GM23338 (cell line): ENCODE results near the gene UNC45B. TPM values are rescaled to one million over a fixed set of nuclear protein-coding genes. Genes with fewer than 3 reads are reported as not detected.

Source experiments
- ATAC-seq: fragments of 200-7000 bp; cut with Tn5 transposase; 3 replicates; pipeline ENCODE4 v1.9.1; 2020
- DNase-seq: peaks from one replicate; pipeline ENCODE4 v3.0.0-alpha.2; 2015; ENCODE audit warnings: low spot score
- H2AFZ ChIP-seq: fragments of 200-600 bp; sonication (generic); 2 replicates; pipeline ENCODE4 v1.8.0; 2016; ENCODE audit warnings: antibody characterized with exemption, mild to moderate bottlenecking, moderate library complexity
- H3F3A ChIP-seq: fragments of 200-600 bp; sonication (generic); replicated peaks from 2 replicates; pipeline ENCODE4 v1.8.0; 2017; ENCODE audit warnings: antibody characterized with exemption, mixed run types, low read depth
- H3K27ac ChIP-seq: fragments of 200-600 bp; sonication (generic); 2 replicates; pipeline ENCODE4 v1.6.1; 2016; ENCODE audit warnings: low read depth
- H3K27me3 ChIP-seq: fragments of 200-600 bp; sonication (generic); 2 replicates; pipeline ENCODE4 v1.8.0; 2016; ENCODE audit warnings: mild to moderate bottlenecking, mixed run types, moderate library complexity; ENCODE audit not compliant: insufficient read depth
- H3K36me3 ChIP-seq: fragments of 200-600 bp; sonication (generic); 2 replicates; pipeline ENCODE4 v1.8.0; 2016; ENCODE audit warnings: mild to moderate bottlenecking; ENCODE audit not compliant: insufficient read depth
- H3K4me1 ChIP-seq: fragments of 200-600 bp; sonication (generic); 2 replicates; pipeline ENCODE4 v1.8.0; 2016; ENCODE audit warnings: mild to moderate bottlenecking, moderate library complexity; ENCODE audit not compliant: insufficient read depth
- H3K4me2 ChIP-seq: fragments of 200-600 bp; sonication (generic); 2 replicates; pipeline ENCODE4 v1.7.1; 2017; ENCODE audit warnings: mixed run types
- H3K4me3 ChIP-seq: fragments of 200-600 bp; sonication (generic); 2 replicates; pipeline ENCODE4 v1.6.1; 2016; ENCODE audit warnings: mixed run types
- H3K79me2 ChIP-seq: fragments of 200-600 bp; sonication (generic); replicated peaks from 2 replicates; pipeline ENCODE4 v1.8.0; 2017; ENCODE audit warnings: mild to moderate bottlenecking; ENCODE audit not compliant: insufficient read depth
- H3K9me2 ChIP-seq: fragments of 200-600 bp; sonication (generic); 2 replicates; pipeline ENCODE4 v1.8.0; 2017; ENCODE audit not compliant: insufficient read depth
- H4K20me1 ChIP-seq: fragments of 200-600 bp; sonication (generic); replicated peaks from 2 replicates; pipeline ENCODE4 v1.8.0; 2017; ENCODE audit warnings: mild to moderate bottlenecking; ENCODE audit not compliant: insufficient read depth
- H3K27ac Mint-ChIP-seq: 2 replicates; pipeline ENCODE4 v1.8.0; 2020; ENCODE audit warnings: inconsistent platforms, mild to moderate bottlenecking, moderate library complexity, mixed read lengths
- H3K27me3 Mint-ChIP-seq: 3 replicates; pipeline ENCODE4 v1.8.0; 2022; ENCODE audit warnings: low read depth, mild to moderate bottlenecking, moderate library complexity, mixed read lengths, inconsistent platforms; ENCODE audit not compliant: insufficient read depth, poor library complexity
- H3K36me3 Mint-ChIP-seq: 3 replicates; pipeline ENCODE4 v1.8.0; 2021; ENCODE audit warnings: low read depth, mild to moderate bottlenecking, inconsistent platforms, moderate library complexity, mixed read lengths
- H3K4me1 Mint-ChIP-seq: 3 replicates; pipeline ENCODE4 v1.8.0; 2020; ENCODE audit warnings: mild to moderate bottlenecking, inconsistent platforms, mixed read lengths
- H3K4me3 Mint-ChIP-seq: 3 replicates; pipeline ENCODE4 v1.8.0; 2021; ENCODE audit warnings: moderate library complexity, mild to moderate bottlenecking, inconsistent platforms, mixed read lengths
- H3K9me3 Mint-ChIP-seq: 3 replicates; pipeline ENCODE4 v1.8.0; 2020; ENCODE audit warnings: moderate library complexity, mild to moderate bottlenecking, inconsistent platforms, mixed read lengths
- CREB1 ChIP-seq: fragments of 250-450 bp; sonication (Bioruptor Pico); IDR thresholded peaks from 2 replicates; pipeline ENCODE4 v1.5.0; 2020; ENCODE audit warnings: low read depth, mild to moderate bottlenecking, moderate library complexity
- EZH2 ChIP-seq: fragments of 200-600 bp; sonication (generic); IDR thresholded peaks from one replicate; pipeline ENCODE4 v1.8.0; 2017; ENCODE audit warnings: antibody characterized with exemption, mild to moderate bottlenecking, low read depth; ENCODE audit not compliant: unreplicated experiment
- EZH2phosphoT487 ChIP-seq: fragments of 200-600 bp; sonication (generic); IDR thresholded peaks from one replicate; pipeline ENCODE4 v1.8.1; 2018; ENCODE audit warnings: antibody characterized with exemption; ENCODE audit not compliant: unreplicated experiment
- JUNB ChIP-seq: IDR thresholded peaks from one replicate; pipeline ENCODE4 v1.6.1; 2016; ENCODE audit warnings: antibody characterized with exemption; ENCODE audit not compliant: unreplicated experiment
- NANOG ChIP-seq: IDR thresholded peaks from 2 replicates; pipeline ENCODE4 v1.6.1; 2016; ENCODE audit warnings: antibody characterized with exemption, borderline replicate concordance
- POLR2AphosphoS5 ChIP-seq: IDR thresholded peaks from 2 replicates; pipeline ENCODE4 v1.6.1; 2016; ENCODE audit warnings: antibody characterized with exemption, low read depth
- STAT1 ChIP-seq: IDR thresholded peaks from one replicate; pipeline ENCODE4 v1.6.1; 2016; ENCODE audit warnings: antibody characterized with exemption; ENCODE audit not compliant: unreplicated experiment
- ZNF114 ChIP-seq: fragments of 250-450 bp; sonication (Bioruptor Pico); IDR thresholded peaks from 2 replicates; pipeline ENCODE4 v1.5.0; 2020; ENCODE audit warnings: mild to moderate bottlenecking, moderate library complexity
- ZNF331 ChIP-seq: fragments of 250-450 bp; sonication (Bioruptor Pico); IDR thresholded peaks from 2 replicates; pipeline ENCODE4 v1.5.0; 2020; ENCODE audit warnings: low read depth, mild to moderate bottlenecking, moderate library complexity
- polyA plus RNA-seq: library from polyadenylated mRNA; unstranded; fragments of >200 nt; fragmentation: Nextera tagmentation; extraction: Ambion mirVana; gene quantifications from 2 replicates; pipeline ENCODE4 v1.2.1, GENCODE V29; 2016
- total RNA-seq: library from RNA; depleted of rRNA; stranded (reverse); fragments of >200 nt; shearing (Covaris generic); gene quantifications from 2 replicates; pipeline ENCODE4 v1.2.3, GENCODE V29; 2014
- TF ChIP-seq, protein P1 (sequence below): IDR thresholded peaks from 2 replicates; pipeline ENCODE4 v1.6.1; 2016; ENCODE audit warnings: antibody characterized with exemption
- TF ChIP-seq, protein P2 (sequence below): fragments of 250-450 bp; sonication (Bioruptor Pico); IDR thresholded peaks from 2 replicates; pipeline ENCODE4 v1.5.0; 2020; ENCODE audit warnings: mild to moderate bottlenecking, moderate library complexity
- TF ChIP-seq, protein P3 (sequence below): IDR thresholded peaks from one replicate; pipeline ENCODE4 v1.6.1; 2018; ENCODE audit warnings: antibody characterized with exemption; ENCODE audit not compliant: unreplicated experiment
- TF ChIP-seq, protein P4 (sequence below), 2 experiments: fragments of 200-600 bp in 1 of 2; sonication (generic) in 1 of 2; conservative IDR thresholded peaks; 2 replicates each; pipeline versions ENCODE4 v1.5.1 to v1.6.1; 2016 to 2017; ENCODE audit warnings: antibody characterized with exemption in 2 of 2, low read depth in 2 of 2, mild to moderate bottlenecking in 2 of 2, moderate library complexity in 1 of 2

The UNC45B gene
- total and polyA plus RNA-seq, 2 experiments from 2014 or later = 0.03 TPM; not detected in 1

DNA sequence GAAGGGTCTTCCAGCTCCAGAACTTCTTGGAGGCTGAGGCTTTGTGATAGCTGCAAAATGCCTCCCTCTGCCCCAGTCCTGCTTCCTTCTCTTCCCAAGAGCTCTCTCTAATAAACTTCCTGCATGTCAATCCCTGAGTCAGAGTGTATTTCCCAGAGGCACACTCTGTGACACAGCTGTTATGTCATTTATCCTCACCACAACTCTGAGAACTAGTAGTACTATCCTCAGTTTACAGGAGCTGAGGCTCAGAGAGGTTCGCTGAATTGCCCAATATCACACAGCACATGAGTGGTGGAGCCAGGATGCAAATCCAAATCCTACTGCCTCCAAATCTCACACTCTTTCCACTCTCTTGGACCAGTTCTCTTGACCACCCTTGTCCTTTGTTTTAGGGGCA is 20.0 kb downstream of the UNC45B start:
- no peaks in the 10 kb centered on the region for H3K79me2 ChIP-seq
- DNase-seq = no peak
- H3K9me2 ChIP-seq = no peaks in the 10 kb centered on the region
- no peak for TF ChIP-seq JUNB
- no peak for TF ChIP-seq EZH2phosphoT487
- no peak for TF ChIP-seq ZNF331 (CRISPR knock-in tag)
- TF ChIP-seq, protein P1, sequence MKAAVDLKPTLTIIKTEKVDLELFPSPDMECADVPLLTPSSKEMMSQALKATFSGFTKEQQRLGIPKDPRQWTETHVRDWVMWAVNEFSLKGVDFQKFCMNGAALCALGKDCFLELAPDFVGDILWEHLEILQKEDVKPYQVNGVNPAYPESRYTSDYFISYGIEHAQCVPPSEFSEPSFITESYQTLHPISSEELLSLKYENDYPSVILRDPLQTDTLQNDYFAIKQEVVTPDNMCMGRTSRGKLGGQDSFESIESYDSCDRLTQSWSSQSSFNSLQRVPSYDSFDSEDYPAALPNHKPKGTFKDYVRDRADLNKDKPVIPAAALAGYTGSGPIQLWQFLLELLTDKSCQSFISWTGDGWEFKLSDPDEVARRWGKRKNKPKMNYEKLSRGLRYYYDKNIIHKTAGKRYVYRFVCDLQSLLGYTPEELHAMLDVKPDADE = no peak
- TF ChIP-seq, protein P2, sequence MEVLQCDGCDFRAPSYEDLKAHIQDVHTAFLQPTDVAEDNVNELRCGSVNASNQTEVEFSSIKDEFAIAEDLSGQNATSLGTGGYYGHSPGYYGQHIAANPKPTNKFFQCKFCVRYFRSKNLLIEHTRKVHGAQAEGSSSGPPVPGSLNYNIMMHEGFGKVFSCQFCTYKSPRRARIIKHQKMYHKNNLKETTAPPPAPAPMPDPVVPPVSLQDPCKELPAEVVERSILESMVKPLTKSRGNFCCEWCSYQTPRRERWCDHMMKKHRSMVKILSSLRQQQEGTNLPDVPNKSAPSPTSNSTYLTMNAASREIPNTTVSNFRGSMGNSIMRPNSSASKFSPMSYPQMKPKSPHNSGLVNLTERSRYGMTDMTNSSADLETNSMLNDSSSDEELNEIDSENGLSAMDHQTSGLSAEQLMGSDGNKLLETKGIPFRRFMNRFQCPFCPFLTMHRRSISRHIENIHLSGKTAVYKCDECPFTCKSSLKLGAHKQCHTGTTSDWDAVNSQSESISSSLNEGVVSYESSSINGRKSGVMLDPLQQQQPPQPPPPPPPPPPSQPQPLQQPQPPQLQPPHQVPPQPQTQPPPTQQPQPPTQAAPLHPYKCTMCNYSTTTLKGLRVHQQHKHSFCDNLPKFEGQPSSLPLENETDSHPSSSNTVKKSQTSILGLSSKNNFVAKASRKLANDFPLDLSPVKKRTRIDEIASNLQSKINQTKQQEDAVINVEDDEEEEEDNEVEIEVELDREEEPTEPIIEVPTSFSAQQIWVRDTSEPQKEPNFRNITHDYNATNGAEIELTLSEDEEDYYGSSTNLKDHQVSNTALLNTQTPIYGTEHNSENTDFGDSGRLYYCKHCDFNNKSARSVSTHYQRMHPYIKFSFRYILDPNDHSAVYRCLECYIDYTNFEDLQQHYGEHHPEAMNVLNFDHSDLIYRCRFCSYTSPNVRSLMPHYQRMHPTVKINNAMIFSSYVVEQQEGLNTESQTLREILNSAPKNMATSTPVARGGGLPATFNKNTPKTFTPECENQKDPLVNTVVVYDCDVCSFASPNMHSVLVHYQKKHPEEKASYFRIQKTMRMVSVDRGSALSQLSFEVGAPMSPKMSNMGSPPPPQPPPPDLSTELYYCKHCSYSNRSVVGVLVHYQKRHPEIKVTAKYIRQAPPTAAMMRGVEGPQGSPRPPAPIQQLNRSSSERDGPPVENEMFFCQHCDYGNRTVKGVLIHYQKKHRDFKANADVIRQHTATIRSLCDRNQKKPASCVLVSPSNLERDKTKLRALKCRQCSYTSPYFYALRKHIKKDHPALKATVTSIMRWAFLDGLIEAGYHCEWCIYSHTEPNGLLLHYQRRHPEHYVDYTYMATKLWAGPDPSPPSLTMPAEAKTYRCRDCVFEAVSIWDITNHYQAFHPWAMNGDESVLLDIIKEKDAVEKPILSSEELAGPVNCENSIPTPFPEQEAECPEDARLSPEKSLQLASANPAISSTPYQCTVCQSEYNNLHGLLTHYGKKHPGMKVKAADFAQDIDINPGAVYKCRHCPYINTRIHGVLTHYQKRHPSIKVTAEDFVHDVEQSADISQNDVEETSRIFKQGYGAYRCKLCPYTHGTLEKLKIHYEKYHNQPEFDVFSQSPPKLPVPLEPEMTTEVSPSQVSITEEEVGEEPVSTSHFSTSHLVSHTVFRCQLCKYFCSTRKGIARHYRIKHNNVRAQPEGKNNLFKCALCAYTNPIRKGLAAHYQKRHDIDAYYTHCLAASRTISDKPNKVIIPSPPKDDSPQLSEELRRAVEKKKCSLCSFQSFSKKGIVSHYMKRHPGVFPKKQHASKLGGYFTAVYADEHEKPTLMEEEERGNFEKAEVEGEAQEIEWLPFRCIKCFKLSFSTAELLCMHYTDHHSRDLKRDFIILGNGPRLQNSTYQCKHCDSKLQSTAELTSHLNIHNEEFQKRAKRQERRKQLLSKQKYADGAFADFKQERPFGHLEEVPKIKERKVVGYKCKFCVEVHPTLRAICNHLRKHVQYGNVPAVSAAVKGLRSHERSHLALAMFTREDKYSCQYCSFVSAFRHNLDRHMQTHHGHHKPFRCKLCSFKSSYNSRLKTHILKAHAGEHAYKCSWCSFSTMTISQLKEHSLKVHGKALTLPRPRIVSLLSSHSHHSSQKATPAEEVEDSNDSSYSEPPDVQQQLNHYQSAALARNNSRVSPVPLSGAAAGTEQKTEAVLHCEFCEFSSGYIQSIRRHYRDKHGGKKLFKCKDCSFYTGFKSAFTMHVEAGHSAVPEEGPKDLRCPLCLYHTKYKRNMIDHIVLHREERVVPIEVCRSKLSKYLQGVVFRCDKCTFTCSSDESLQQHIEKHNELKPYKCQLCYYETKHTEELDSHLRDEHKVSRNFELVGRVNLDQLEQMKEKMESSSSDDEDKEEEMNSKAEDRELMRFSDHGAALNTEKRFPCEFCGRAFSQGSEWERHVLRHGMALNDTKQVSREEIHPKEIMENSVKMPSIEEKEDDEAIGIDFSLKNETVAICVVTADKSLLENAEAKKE (CRISPR knock-in tag) = no peak
- TF ChIP-seq POLR2AphosphoS5 = no peak
- no peak for TF ChIP-seq STAT1
- TF ChIP-seq, protein P3, sequence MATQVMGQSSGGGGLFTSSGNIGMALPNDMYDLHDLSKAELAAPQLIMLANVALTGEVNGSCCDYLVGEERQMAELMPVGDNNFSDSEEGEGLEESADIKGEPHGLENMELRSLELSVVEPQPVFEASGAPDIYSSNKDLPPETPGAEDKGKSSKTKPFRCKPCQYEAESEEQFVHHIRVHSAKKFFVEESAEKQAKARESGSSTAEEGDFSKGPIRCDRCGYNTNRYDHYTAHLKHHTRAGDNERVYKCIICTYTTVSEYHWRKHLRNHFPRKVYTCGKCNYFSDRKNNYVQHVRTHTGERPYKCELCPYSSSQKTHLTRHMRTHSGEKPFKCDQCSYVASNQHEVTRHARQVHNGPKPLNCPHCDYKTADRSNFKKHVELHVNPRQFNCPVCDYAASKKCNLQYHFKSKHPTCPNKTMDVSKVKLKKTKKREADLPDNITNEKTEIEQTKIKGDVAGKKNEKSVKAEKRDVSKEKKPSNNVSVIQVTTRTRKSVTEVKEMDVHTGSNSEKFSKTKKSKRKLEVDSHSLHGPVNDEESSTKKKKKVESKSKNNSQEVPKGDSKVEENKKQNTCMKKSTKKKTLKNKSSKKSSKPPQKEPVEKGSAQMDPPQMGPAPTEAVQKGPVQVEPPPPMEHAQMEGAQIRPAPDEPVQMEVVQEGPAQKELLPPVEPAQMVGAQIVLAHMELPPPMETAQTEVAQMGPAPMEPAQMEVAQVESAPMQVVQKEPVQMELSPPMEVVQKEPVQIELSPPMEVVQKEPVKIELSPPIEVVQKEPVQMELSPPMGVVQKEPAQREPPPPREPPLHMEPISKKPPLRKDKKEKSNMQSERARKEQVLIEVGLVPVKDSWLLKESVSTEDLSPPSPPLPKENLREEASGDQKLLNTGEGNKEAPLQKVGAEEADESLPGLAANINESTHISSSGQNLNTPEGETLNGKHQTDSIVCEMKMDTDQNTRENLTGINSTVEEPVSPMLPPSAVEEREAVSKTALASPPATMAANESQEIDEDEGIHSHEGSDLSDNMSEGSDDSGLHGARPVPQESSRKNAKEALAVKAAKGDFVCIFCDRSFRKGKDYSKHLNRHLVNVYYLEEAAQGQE = no peak
- TF ChIP-seq CREB1 = no peak
- no peak for TF ChIP-seq EZH2
- TF ChIP-seq ZNF114 (CRISPR knock-in tag) = no peak
- TF ChIP-seq, protein P4, sequence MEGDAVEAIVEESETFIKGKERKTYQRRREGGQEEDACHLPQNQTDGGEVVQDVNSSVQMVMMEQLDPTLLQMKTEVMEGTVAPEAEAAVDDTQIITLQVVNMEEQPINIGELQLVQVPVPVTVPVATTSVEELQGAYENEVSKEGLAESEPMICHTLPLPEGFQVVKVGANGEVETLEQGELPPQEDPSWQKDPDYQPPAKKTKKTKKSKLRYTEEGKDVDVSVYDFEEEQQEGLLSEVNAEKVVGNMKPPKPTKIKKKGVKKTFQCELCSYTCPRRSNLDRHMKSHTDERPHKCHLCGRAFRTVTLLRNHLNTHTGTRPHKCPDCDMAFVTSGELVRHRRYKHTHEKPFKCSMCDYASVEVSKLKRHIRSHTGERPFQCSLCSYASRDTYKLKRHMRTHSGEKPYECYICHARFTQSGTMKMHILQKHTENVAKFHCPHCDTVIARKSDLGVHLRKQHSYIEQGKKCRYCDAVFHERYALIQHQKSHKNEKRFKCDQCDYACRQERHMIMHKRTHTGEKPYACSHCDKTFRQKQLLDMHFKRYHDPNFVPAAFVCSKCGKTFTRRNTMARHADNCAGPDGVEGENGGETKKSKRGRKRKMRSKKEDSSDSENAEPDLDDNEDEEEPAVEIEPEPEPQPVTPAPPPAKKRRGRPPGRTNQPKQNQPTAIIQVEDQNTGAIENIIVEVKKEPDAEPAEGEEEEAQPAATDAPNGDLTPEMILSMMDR (conservative IDR thresholded peaks at IDR 0.05; ENCODE audit: low read depth in 2 of 2) = no peak
- TF ChIP-seq NANOG = no peak
- H3K4me1 ChIP-seq = no peaks in the 10 kb centered on the region
- no peak overlapping the region for H3K4me3 ChIP-seq
- no peaks in the 10 kb centered on the region for H3K9me3 Mint-ChIP-seq
- no peaks in the 10 kb centered on the region for H3K36me3 Mint-ChIP-seq
- H4K20me1 ChIP-seq = no peaks in the 10 kb centered on the region
- H3K27ac ChIP-seq = no peak overlapping the region
- no peaks in the 10 kb centered on the region for H3K4me1 Mint-ChIP-seq
- ATAC-seq = no peak
- no peaks in the 10 kb centered on the region for H3K27me3 ChIP-seq
- H3K27me3 Mint-ChIP-seq = peaks cover 14% of the 10 kb centered on the region
- H3K4me2 ChIP-seq = no peak overlapping the region
- H3K27ac Mint-ChIP-seq = no peak overlapping the region
- no peaks in the 10 kb centered on the region for H3K36me3 ChIP-seq
- H3K4me3 Mint-ChIP-seq = no peak overlapping the region
- H3F3A ChIP-seq = no peaks in the 10 kb centered on the region
- H2AFZ ChIP-seq = no peak overlapping the region
